Activated CD8-positive, alpha-beta memory T cell treated with anti-CD3 and anti-CD28 coated beads for 48 hours (primary cell): ENCODE data around the gene OSR1.
"Not testable (repeated sequence)": the region's sequence is repeated elsewhere in the genome, so short reads cannot be mapped to it uniquely, and the experiment has no call there.

Experiments
- DNase-seq, 3 experiments: peaks; one replicate each; pipeline ENCODE4 v3.0.0-alpha.2; 2020; ENCODE audit warnings: low read depth in 2 of 3, low spot score in 2 of 3

The OSR1 gene

GRCh38 chr2:19332503-19332902 is 25.9 kb downstream of the OSR1 start:
- no peak for DNase-seq

DNA sequence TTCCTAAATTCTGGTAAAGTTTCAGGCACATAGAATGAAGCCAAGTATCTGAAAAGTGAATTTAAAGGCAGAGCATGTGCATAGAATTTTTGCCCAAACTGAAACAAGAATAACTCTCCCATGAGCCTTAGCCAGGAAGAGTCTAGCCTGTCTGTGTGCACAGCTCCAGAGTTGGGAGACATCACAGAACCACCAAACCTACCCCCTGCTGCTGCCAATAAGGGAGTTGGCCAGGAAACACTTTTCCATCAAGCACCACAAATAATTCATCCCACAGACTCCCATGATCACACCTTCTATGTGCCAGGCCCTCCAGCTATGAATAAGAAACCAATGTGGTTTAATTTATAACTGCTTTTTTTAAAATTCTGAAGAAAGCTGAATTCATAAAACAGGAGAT is 27.0 kb downstream of the OSR1 start:
- DNase-seq = no peak

DNA sequence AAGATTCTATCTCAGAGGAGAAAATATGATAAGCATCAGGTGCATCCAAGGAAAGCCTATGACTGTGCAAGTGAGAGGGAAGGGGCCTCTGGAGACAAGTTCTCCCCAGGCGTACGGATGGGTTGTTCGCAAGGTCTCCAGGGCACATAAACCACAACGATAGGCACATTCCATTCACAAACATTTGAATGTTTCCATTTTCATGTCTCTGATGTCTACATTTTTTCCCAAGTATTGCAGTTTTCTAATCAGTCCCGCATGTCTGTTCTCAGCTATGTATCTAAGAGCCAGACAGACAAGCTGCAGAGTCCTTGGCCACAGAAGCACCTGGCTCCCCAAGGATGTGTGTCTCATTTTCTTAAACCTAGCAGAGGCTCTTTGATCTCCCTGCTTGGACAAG is 28.0 kb downstream of the OSR1 start:
- DNase-seq = no peak

DNA sequence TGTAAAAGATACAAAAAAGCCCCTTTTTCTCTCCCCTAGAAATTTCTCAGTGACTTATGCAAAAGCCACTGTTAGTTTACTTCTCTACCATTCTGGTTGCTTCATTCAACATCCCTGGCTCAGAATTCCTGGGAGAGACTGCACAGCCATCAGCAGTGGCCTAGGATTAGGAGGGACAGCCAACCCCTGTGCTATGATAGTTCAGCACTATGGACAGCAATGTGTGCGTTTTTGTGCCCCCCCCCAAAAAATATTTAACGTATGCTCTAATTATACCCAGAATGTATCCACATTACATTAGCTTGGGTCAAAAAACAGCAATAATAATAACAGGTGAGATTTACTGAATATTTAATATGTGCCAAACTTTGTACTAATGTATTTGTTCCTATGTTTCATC is 29.0 kb downstream of the OSR1 start:
- no peak for DNase-seq

DNA sequence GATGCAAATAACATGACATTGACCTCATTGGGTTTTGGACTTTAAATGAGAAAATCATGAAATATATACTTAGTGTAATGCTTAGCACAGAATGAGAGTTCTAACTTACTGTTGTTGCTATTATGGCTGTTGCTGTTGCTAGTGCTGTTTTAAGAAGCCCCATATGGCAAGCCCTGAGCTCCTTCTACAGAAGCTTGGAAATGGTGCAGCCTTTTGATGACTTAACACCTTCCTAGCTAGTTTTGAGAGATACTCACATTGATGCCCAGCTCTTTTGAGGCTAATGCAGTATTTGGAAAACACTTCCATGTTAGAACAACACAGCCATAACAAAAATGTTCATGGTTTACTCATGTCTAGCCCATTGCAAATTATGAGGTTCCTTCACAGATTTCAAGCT is 30.9 kb downstream of the OSR1 start:
- no peak for DNase-seq

GRCh38 chr2:19321946-19322345 is 36.5 kb downstream of the OSR1 start:
- DNase-seq = no peak

DNA sequence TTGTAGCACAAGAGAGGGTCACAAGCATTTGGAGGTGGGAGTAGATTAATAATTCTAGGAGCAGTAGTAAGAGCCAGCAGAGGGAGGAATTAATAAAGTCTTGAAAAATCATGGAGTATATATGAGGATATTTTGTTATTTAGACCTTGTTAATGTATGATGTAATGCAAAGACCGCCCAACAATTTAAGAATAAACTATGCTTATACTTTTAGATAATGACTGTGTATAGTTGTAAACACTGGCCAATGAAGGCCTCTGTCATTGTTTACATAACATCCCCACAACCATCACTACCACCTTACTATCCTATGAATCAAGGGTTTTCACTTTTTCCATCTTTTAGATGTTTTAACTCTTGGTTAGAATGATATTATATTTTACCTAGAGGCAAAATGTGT is 37.6 kb downstream of the OSR1 start:
- no peak for DNase-seq

- no peak for DNase-seq
Measured at GRCh38 chr2:19319698-19320097, 38.7 kb downstream of the OSR1 start.

DNA sequence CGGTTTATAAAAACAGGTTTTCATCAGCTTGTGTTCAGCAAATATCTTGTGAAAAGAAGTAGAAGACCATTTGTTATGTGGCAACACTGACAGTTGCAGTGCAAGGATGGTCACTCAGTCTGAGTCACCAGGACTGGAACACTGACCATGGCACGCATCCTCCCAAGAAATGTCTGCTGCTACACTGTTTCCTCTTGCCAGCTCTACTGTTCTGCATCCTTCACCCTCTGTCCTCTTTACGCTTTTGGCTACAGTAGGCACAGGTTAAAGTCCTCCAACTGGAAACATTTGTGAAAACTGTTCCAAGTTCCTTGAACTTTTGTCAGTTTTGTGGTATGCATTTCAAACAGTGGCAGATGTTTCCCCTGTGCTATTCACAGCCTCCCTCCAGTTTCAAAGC is 39.4 kb downstream of the OSR1 start:
- no peak for DNase-seq

DNA sequence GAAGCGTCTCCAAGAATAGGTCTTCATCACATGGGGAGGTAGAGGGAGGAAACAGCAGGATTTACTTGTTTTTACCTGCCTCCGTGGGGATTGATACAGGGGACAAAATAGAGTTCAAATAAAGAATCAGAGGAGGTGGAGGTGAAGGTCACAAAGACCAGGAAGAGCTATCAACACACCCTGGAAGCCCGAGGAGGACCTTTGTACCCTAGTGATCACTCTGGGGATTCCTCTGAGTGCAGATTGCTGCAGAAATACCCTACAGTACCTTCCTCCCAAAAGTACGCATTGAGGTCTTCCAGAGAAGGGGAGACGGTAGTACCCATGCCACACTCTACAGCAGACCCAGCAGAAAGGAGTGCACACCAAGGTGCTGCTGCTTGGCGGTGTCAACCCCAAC is 44.9 kb downstream of the OSR1 start:
- DNase-seq = no peak

DNA sequence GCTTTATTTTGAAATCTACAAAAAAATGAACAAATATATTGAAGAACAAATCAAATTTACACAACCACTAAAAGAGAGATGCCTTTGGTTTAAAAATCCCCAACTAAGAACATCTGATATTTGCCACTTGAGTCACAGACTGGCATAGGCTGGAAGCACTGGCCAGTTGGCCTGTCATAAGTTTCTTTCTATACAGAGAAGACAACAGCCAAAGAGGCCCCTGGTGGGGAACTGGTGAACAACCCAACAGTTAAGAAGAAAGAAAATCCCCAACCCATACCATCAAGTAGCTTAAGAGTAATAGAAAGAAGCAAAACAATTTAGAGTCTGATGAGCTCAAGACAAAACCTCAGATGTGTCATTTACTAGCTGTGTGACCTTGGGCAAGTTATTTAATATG is 45.5 kb downstream of the OSR1 start:
- no peak for DNase-seq

DNA sequence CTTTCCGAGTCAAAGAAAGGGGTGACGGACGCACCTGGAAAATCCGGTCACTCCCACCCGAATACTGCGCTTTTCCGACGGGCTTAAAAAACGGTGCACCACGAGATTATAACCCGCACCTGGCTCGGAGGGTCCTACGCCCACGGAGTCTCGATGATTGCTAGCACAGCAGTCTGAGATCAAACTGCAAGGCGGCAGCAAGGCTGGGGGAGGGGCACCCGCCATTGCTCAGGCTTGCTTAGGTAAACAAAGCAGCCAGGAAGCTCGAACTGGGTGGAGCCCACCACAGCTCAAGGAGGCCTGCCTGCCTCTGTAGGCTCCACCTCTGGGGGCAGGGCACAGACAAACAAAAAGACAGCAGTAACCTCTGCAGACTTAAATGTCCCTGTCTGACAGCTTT is 52.4 kb downstream of the OSR1 start:
- not testable (repeated sequence) for DNase-seq

DNA sequence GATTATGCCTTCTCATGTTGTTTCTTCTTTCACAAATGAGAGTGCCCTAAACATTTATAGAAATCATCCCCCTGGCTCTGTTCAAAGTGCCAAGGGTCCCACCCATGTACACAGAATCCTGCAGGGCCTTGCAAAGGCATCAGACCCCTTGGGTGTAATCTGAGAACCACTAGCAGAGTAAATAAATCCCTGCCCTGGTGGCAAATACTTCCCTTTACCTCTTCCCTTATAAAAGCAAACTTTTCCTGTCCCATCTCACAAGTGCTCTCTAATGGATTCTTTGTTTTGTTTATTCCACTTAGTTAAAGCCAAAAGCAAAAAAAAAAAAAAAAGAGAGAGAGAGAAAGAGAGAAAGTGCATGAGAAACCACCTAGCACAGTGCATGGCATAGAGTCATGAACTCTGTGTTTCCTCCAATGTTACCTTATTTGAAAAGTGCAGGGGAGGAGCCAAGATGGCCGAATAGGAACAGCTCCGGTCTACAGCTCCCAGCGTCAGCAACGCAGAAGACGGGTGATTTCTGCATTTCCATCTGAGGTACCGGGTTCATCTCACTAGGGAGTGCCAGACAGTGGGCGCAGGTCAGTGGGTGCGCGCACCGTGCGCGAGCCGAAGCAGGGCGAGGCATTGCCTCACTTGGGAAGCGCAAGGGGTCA is 52.9 kb downstream of the OSR1 start:
- DNase-seq = not testable (repeated sequence)

GRCh38 chr2:19301706-19302105 is 56.7 kb downstream of the OSR1 start:
- no peak for DNase-seq
